Smooth muscle cell (in vitro differentiated cells): ENCODE results near the gene ANKRD6. TPM values are rescaled to one million over a fixed set of nuclear protein-coding genes. Genes with fewer than 3 reads are reported as not detected.

ENCODE experiments used
- DNase-seq: peaks from one replicate; lab custom pipeline; 2025; ENCODE audit not compliant: unreplicated experiment; lab: John Stamatoyannopoulos, UW
- H2AFZ ChIP-seq: fragments of 200-600 bp; sonication (generic); 2 replicates; pipeline ENCODE4 v1.6.0; 2016; ENCODE audit warnings: antibody characterized with exemption, low read depth, mild to moderate bottlenecking
- H3F3A ChIP-seq: fragments of 200-600 bp; sonication (generic); 2 replicates; pipeline ENCODE4 v1.6.0; 2017; ENCODE audit warnings: antibody characterized with exemption, low read depth
- H3K27ac ChIP-seq: fragments of 200-600 bp; sonication (generic); 2 replicates; pipeline ENCODE4 v1.5.1; 2016; ENCODE audit warnings: low read depth, mild to moderate bottlenecking
- H3K27me3 ChIP-seq: fragments of 200-600 bp; sonication (generic); 2 replicates; pipeline ENCODE4 v1.6.1; 2016; ENCODE audit warnings: low read depth, mild to moderate bottlenecking
- H3K36me3 ChIP-seq: fragments of 200-600 bp; sonication (generic); 2 replicates; pipeline ENCODE4 v1.5.1; 2016; ENCODE audit warnings: low read depth
- H3K4me1 ChIP-seq: fragments of 200-600 bp; sonication (generic); 2 replicates; pipeline ENCODE4 v1.5.1; 2016; ENCODE audit warnings: low read depth
- H3K4me2 ChIP-seq: fragments of 200-600 bp; sonication (generic); 2 replicates; pipeline ENCODE4 v1.6.0; 2016; ENCODE audit warnings: mild to moderate bottlenecking
- H3K4me3 ChIP-seq: fragments of 200-600 bp; sonication (generic); 2 replicates; pipeline ENCODE4 v1.5.1; 2016; ENCODE audit warnings: mild to moderate bottlenecking
- H3K79me2 ChIP-seq: fragments of 200-600 bp; sonication (generic); 2 replicates; pipeline ENCODE4 v1.6.0; 2016; ENCODE audit warnings: low read depth, mild to moderate bottlenecking
- H3K9ac ChIP-seq: fragments of 200-600 bp; sonication (generic); 2 replicates; pipeline ENCODE4 v1.6.0; 2016; ENCODE audit warnings: low read depth
- H3K9me3 ChIP-seq: fragments of 200-600 bp; sonication (generic); replicated peaks from 2 replicates; pipeline ENCODE4 v1.5.1; 2016; ENCODE audit warnings: low read depth
- H4K20me1 ChIP-seq: fragments of 200-600 bp; sonication (generic); 2 replicates; pipeline ENCODE4 v1.6.0; 2016; ENCODE audit warnings: low read depth
- WGBS: methylation state at CpG from one replicate; pipeline ENCODE4 v1.1.7; 2016; ENCODE audit warnings: low lambda C conversion rate; 5-methylcytosine and 5-hydroxymethylcytosine counted together
- polyA plus RNA-seq: library from polyadenylated mRNA; unstranded; fragments of >200 nt; fragmentation: Nextera tagmentation; extraction: Ambion mirVana; gene quantifications from 2 replicates; pipeline ENCODE4 v1.2.1, GENCODE V29; 2016
- total RNA-seq: library from RNA; depleted of rRNA; stranded (reverse); fragments of >200 nt; gene quantifications from 2 replicates; pipeline ENCODE4 v1.2.3, GENCODE V29; 2014
- TF ChIP-seq, protein P1 (sequence below): fragments of 200-600 bp; sonication (generic); IDR thresholded peaks from 2 replicates; pipeline ENCODE4 v1.5.1; 2017; ENCODE audit warnings: borderline replicate concordance, mild to moderate bottlenecking, antibody characterized with exemption; ENCODE audit not compliant: insufficient read depth, poor library complexity, severe bottlenecking

ANKRD6 gene
- total and polyA plus RNA-seq, 2 experiments from 2014 or later = 5.2 to 10.7 TPM

DNA sequence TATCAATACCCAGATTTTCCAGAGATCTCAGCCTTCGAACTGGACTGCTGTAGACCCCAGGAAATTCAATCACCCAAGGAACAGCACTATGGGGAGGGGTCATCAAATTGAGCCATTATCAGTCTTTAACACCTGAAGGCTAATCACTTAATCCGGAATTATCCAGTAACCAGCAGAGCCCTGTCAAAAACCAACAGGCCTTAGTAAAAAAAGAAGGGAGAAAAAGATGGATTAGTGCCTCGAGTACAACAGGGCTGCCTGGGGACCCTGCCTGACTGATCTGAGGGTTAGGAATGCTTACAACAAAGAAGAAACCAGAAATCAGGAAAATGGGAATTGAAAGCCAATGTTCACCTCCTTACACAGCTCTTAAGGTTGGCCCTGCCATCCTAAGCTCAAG lies 28.4 kb upstream of the ANKRD6 start:
- H3K9me3 ChIP-seq = no peaks in the 10 kb centered on the region
- WGBS = 79% methylated on average over 3 of the region's 3 CpGs
- H3K4me2 ChIP-seq = no peak overlapping the region
- TF ChIP-seq, protein P1, sequence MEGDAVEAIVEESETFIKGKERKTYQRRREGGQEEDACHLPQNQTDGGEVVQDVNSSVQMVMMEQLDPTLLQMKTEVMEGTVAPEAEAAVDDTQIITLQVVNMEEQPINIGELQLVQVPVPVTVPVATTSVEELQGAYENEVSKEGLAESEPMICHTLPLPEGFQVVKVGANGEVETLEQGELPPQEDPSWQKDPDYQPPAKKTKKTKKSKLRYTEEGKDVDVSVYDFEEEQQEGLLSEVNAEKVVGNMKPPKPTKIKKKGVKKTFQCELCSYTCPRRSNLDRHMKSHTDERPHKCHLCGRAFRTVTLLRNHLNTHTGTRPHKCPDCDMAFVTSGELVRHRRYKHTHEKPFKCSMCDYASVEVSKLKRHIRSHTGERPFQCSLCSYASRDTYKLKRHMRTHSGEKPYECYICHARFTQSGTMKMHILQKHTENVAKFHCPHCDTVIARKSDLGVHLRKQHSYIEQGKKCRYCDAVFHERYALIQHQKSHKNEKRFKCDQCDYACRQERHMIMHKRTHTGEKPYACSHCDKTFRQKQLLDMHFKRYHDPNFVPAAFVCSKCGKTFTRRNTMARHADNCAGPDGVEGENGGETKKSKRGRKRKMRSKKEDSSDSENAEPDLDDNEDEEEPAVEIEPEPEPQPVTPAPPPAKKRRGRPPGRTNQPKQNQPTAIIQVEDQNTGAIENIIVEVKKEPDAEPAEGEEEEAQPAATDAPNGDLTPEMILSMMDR = no peak
- H4K20me1 ChIP-seq = no peaks in the 10 kb centered on the region
- H3K27me3 ChIP-seq = peaks cover 32% of the 10 kb centered on the region
- no peak overlapping the region for H3K9ac ChIP-seq
- no peak overlapping the region for H3K27ac ChIP-seq
- H3K79me2 ChIP-seq = no peaks in the 10 kb centered on the region
- no peak overlapping the region for H2AFZ ChIP-seq
- H3K4me3 ChIP-seq = no peak overlapping the region
- DNase-seq = no peak
- H3K4me1 ChIP-seq = peaks cover 7% of the 10 kb centered on the region
- no peaks in the 10 kb centered on the region for H3K36me3 ChIP-seq
- H3F3A ChIP-seq = no peaks in the 10 kb centered on the region

DNA sequence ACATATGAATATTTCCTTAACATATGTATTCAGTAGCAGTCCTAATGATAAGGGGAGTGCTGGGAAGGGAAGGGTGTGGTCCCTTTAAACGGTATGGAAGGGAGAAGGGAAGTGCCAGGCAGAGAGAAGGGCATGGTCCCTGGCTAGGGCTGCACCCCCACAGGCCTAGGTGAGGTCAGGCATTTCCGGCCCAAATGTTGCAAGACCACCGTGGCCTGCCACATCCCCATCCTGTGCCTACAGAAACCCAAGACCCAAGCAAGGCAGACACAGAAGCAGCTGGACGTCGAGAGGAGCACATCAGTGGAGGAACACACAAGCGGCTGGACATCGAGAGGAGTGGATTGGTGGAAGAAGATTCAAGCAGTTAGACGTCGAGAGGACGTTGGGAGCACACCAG lies 26.8 kb upstream of the ANKRD6 start:
- WGBS = 69% methylated on average over 10 of the region's 10 CpGs
- Histone ChIP-seq H3K4me3 (no peak overlapping the region), H3F3A (no peaks in the 10 kb centered on the region), H3K9ac (no peak overlapping the region), H3K4me1 (peaks cover 18% of the 10 kb centered on the region), H4K20me1 (no peaks in the 10 kb centered on the region), H3K4me2 (no peak overlapping the region), H3K27ac (no peak overlapping the region), H3K9me3 (no peaks in the 10 kb centered on the region), H3K79me2 (no peaks in the 10 kb centered on the region), H3K27me3 (peaks cover 48% of the 10 kb centered on the region), H2AFZ (no peak overlapping the region), H3K36me3 (no peaks in the 10 kb centered on the region)
- DNase-seq = no peak
- TF ChIP-seq, protein P1 = no peak

DNA sequence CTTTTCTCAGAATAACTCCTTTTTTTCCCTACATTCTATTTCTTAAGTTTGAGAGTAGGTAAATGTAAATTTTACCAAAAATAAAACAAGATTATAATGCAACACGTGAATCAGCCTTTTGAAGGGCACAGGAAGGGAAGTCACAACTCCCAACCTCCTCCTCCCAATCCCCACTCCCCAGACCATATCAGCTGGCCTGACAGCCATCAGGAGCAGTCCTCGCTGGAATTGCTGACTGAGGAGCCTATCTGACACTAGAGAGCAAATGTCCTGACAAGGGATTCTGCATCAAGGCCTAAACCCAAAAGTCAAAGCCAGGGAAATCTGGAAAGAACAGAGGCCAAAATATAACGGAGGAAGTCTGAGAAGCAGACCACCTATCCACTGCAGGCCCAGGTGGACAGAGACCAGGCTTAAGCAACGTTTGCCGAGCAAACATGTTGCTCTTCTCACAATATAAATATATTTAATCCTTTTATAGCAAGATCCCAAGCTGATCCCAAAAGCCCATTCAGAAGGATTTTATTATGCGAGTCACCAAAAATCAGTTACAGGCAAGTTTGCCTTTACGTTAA lies 23.4 kb upstream of the ANKRD6 start:
- H2AFZ ChIP-seq = no peak overlapping the region
- H3K36me3 ChIP-seq = no peaks in the 10 kb centered on the region
- TF ChIP-seq, protein P1 = no peak
- H3K4me1 ChIP-seq = peaks cover 17% of the 10 kb centered on the region
- H3K4me3 ChIP-seq = no peak overlapping the region
- H3K9ac ChIP-seq = no peak overlapping the region
- no peaks in the 10 kb centered on the region for H3F3A ChIP-seq
- WGBS = 54% methylated on average over 7 of the region's 7 CpGs
- H3K9me3 ChIP-seq = no peaks in the 10 kb centered on the region
- H3K4me2 ChIP-seq = no peak overlapping the region
- H4K20me1 ChIP-seq = no peaks in the 10 kb centered on the region
- no peaks in the 10 kb centered on the region for H3K79me2 ChIP-seq
- no peak overlapping the region for H3K27ac ChIP-seq
- DNase-seq = no peak
- H3K27me3 ChIP-seq = peaks cover 79% of the 10 kb centered on the region

DNA sequence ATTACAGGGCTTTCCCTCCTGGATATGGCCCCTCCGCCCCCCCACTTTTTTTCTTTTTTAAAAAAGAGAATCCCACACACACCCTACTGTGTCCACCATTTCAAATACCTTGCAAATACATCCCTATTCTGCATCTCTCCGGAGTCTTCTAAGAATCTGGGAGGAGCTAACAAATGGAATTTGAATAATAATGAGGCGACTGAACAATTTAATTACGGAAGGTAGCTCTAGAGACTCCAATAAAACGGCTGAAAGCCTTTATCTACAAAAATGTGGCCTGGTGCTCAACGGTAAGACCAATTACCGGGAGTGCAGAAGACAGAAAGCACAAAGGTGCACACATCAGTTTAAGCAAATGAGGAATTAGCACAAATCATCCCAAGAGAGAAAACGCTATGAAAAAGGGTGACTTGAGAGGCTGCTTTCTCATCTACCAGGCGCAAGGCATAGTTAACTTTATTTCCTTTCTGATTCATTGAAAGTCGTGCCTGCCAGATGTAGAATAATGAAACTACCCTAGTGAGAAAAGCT lies 22.7 kb upstream of the ANKRD6 start:
- 22% methylated on average over 10 of the region's 10 CpGs for WGBS

More for the DNA sequence above, 22.7 kb upstream of the ANKRD6 start:
- Histone ChIP-seq H3K79me2 (no peaks in the 10 kb centered on the region), H4K20me1 (no peaks in the 10 kb centered on the region), H3K36me3 (no peaks in the 10 kb centered on the region), H3K27me3 (peaks cover 87% of the 10 kb centered on the region), H3K4me1 (peaks cover 21% of the 10 kb centered on the region), H2AFZ (no peak overlapping the region), H3K9me3 (no peaks in the 10 kb centered on the region), H3K4me3 (peak overlapping the region; percentile 79), H3F3A (no peaks in the 10 kb centered on the region), H3K4me2 (peak overlapping the region; percentile 99), H3K9ac (no peak overlapping the region), H3K27ac (no peak overlapping the region)
- no peak for DNase-seq
- TF ChIP-seq, protein P1 = no peak
